ENCODE measurements around the gene CBX4. TPM values are rescaled to one million over a fixed set of nuclear protein-coding genes. Genes with fewer than 3 reads are reported as not detected.
"Not testable (repeated sequence)": the region's sequence is repeated elsewhere in the genome, so short reads cannot be mapped to it uniquely, and the experiment has no call there.

CBX4 gene
- total RNA-seq, 6 experiments from 2014 or later = 18.2 to 20.2 (median 19.3) TPM

DNA sequence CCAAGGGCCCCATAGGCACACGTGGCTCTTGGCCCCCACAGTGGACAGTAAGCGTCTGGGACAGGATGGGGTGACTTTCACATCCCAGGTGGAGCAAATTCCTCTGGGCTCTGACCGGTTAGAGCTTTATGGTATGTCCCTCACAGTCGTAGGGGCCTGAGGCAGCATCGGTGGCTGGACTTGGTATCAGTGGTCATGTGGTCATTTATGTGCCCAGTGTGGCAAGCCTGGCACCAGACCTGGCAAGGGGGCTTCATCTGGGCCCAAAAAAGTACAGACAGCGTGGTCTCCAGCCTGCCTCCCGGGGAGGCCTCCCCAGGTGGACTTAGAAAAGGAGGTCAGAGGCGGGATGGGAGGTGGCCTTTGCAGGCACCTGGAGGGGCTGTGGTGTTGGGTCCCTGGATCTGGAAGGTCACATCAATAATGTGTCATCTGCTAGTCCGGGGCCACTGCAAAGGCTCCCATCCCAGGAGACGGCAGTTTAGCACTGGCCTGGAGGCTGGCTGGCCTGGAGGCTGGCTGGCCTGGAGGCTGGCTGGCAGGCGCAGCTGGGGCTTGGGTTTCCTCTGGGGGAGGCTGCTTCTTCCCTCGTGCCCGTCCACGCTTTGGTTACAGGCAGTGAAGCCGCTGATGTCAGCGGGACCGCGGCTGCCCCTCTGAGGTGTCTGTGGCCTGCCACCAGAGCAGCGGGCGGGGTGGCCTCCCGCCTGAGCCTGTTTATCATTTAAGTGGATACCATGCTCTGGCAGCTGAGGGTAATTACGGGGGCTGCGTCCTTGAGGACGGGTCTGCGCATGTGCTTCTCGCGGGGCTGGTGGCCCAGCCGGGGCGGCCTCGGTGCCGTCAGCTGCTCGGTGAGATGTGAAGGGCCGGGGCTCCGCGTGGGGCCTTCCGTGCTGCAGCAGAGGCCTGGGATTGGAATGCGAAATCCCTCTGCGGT lies 20.7 kb upstream of the CBX4 start:
- Mint-ChIP-seq H3K4me1 (ENCODE audit: low read depth) (no peaks in the 10 kb centered on the region), H3K27me3 (ENCODE audit: insufficient read depth) (peaks cover 46% of the 10 kb centered on the region), H3K9me3 (no peaks in the 10 kb centered on the region), H3K27ac (no peak overlapping the region), H3K4me3 (no peak overlapping the region), H3K36me3 (ENCODE audit: low read depth) (peaks cover 4% of the 10 kb centered on the region; the same call in 1 of the 2 replicates)
- TF ChIP-seq, protein P1, sequence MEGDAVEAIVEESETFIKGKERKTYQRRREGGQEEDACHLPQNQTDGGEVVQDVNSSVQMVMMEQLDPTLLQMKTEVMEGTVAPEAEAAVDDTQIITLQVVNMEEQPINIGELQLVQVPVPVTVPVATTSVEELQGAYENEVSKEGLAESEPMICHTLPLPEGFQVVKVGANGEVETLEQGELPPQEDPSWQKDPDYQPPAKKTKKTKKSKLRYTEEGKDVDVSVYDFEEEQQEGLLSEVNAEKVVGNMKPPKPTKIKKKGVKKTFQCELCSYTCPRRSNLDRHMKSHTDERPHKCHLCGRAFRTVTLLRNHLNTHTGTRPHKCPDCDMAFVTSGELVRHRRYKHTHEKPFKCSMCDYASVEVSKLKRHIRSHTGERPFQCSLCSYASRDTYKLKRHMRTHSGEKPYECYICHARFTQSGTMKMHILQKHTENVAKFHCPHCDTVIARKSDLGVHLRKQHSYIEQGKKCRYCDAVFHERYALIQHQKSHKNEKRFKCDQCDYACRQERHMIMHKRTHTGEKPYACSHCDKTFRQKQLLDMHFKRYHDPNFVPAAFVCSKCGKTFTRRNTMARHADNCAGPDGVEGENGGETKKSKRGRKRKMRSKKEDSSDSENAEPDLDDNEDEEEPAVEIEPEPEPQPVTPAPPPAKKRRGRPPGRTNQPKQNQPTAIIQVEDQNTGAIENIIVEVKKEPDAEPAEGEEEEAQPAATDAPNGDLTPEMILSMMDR (IDR thresholded peaks at IDR 0.05) = no peak
- DNase-seq = no peak

DNA sequence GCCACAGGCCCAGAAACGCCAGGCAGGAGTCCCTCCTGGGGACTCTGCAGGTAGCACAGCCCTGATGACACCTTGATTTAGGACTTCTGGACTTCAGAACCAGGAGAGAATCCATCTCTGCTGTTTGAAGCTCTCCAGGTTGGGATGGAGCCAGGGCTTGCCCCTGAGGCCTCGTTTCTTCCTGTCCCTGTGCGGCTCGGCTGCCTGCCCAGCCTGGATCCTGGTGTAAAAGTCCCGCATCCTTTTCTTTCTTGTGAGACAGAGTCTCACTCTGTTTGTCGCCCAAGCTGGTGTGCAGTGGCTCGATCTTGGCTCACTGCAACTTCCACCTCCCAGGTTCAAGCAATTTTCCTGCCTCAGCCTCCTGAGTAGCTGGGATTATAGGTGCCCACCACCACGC lies 17.9 kb upstream of the CBX4 start:
- TF ChIP-seq, protein P1 (IDR thresholded peaks at IDR 0.05) = no peak
- H3K4me1 Mint-ChIP-seq (ENCODE audit: low read depth) = no peaks in the 10 kb centered on the region
- no peak overlapping the region for H3K4me3 Mint-ChIP-seq
- H3K27me3 Mint-ChIP-seq (ENCODE audit: insufficient read depth) = peaks cover 41% of the 10 kb centered on the region
- H3K27ac Mint-ChIP-seq = no peak overlapping the region
- peaks cover 4% of the 10 kb centered on the region; the same call in 1 of the 2 replicates for H3K36me3 Mint-ChIP-seq (ENCODE audit: low read depth)
- no peak for DNase-seq
- H3K9me3 Mint-ChIP-seq = no peaks in the 10 kb centered on the region

DNA sequence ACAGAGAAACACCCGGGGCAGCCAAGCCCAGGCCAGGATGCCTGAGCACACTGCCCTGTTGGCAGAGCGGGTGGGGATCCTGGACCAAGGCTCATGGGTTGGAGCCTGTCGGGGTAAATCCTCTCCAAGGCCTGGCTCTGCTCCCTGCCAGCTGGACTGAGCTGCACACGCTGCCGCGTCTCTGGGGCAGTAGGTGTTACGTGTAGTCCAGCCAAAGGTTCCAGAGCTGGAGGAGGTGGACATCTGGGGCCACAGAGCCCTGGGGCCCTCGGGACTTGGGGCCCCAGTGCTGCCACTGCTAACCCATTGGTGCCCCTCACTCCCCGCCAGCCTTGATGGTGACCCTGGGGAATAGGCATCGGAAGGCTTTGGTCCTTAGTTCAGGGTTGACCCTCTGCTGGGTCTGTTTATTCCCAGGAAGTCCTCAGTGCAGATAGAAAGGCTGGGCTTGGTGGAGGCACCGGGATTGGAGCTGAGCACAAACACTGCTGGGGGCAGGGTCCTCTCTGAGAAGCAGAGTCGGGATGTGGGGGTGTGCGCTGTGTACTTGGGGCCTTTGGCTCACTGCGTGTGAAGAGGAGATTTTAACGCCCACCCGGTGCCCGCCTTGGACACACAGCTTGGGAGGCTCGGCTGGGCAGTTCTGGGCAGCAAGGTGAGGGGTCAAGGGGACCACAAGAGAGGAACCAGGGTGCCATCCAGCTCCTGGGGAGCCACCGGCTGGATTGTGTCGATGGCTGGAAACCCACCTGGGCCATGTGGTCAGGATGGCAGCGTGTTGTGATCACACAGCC lies 16.3 kb upstream of the CBX4 start:
- TF ChIP-seq, protein P1 (IDR thresholded peaks at IDR 0.05) = no peak
- Mint-ChIP-seq H3K27me3 (ENCODE audit: insufficient read depth) (peaks cover 32% of the 10 kb centered on the region), H3K4me3 (no peak overlapping the region), H3K27ac (no peak overlapping the region), H3K4me1 (ENCODE audit: low read depth) (peaks cover 15% of the 10 kb centered on the region), H3K36me3 (ENCODE audit: low read depth) (peaks cover 4% of the 10 kb centered on the region; the same call in 1 of the 2 replicates), H3K9me3 (no peaks in the 10 kb centered on the region)
- no peak for DNase-seq

DNA sequence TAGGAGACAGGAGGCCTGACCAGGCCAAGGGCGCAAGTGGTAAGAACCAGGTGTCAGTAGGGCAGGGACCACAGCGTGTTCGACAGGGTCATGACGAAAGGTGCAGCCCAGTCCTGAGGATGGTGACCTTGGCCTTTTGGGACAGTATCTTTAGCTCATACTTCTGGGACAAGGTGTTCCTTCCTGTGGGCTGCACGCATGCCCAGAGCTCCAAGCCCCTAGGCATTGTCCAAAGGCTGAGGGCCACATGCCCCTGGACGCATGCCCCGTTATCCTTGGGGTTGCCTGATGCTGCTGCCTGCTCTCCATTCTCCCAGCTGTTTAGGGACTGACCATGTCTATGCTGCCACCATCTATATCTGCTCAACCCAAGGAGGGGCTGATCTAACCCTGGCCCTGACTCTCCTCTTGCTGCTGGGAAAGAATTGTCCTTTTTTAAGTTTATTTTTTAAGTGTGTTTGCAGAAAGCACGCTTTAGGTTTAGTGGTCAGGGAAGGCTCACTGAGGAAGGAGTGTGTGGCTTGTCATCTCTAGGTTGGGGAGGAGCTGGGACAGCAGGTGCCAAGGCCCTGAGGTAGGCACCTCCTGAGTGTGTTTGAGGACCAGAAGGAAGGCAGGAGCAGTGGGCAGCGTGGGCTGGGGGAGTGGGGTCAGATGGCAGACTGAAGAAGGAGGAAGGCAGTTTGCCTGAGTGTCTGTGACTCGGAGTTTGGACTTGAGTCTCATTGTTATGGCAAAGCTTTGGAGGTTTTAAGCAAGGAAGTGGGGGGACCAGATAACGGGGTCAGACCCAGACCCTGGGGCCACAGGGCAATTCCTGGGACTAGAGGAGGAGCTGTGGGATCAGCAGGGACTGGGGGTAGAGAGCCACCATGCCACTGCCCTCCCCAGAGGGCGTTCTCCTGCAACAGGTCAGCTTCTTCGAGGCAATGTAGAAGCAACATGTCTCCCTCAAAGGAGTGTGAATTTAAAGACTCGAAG lies 15.1 kb upstream of the CBX4 start:
- H3K4me3 Mint-ChIP-seq = no peak overlapping the region
- H3K9me3 Mint-ChIP-seq = no peaks in the 10 kb centered on the region
- H3K4me1 Mint-ChIP-seq (ENCODE audit: low read depth) = peaks cover 22% of the 10 kb centered on the region
- no peak overlapping the region for H3K27ac Mint-ChIP-seq
- peaks cover 4% of the 10 kb centered on the region; the same call in 1 of the 2 replicates for H3K36me3 Mint-ChIP-seq (ENCODE audit: low read depth)
- no peak for DNase-seq
- TF ChIP-seq, protein P1 (IDR thresholded peaks at IDR 0.05) = no peak
- peaks cover 26% of the 10 kb centered on the region for H3K27me3 Mint-ChIP-seq (ENCODE audit: insufficient read depth)

DNA sequence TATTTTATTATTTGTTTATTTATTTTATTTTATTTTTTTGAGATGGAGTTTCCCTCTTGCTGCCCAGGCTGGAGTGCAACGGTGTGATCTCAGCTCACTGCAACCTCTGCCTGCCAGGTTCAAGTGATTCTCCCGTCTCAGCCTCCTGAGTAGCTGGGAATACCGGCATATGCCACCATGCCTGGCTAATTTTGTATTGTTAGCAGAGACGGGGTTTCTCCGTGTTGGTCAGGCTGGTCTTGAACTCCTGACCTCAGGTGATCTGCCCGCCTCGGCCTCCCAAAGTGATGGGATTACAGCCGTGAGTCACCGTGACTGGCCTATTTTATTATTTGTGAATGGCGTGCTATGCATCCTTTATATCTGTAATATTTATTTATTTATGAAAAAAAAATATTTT lies 13.9 kb upstream of the CBX4 start:
- Mint-ChIP-seq H3K4me1 (ENCODE audit: low read depth) (peaks cover 22% of the 10 kb centered on the region), H3K27me3 (ENCODE audit: insufficient read depth) (peaks cover 30% of the 10 kb centered on the region)
- not testable (repeated sequence) for H3K27ac Mint-ChIP-seq; H3K36me3 Mint-ChIP-seq (ENCODE audit: low read depth); H3K9me3 Mint-ChIP-seq; H3K4me3 Mint-ChIP-seq; DNase-seq

All from HFFc6 (cell line).